Muscle layer of duodenum (tissue), 2 donors: ENCODE results near the gene ARHGAP22.

Experiments used
- H3K27ac ChIP-seq: one replicate; pipeline ENCODE4 v1.7.0; 2013; ENCODE audit warnings: mild to moderate bottlenecking, low read length
- H3K27me3 ChIP-seq: one replicate; pipeline ENCODE4 v1.7.0; 2013; ENCODE audit warnings: low read depth, mild to moderate bottlenecking, control low read depth, low read length
- H3K36me3 ChIP-seq, 2 donors: one replicate each; pipeline ENCODE4 v1.7.0; 2013; ENCODE audit warnings: low read length in 2 of 2, control low read depth in 1 of 2, mild to moderate bottlenecking in 1 of 2; ENCODE audit not compliant: insufficient read depth in 2 of 2, control insufficient read depth in 1 of 2
- H3K4me1 ChIP-seq, 2 donors: one replicate each; pipeline ENCODE4 v1.7.0; 2013; ENCODE audit warnings: low read length in 2 of 2, mild to moderate bottlenecking in 2 of 2, control low read depth in 1 of 2, moderate library complexity in 1 of 2; ENCODE audit not compliant: insufficient read depth in 2 of 2, control insufficient read depth in 1 of 2
- H3K4me3 ChIP-seq, 2 donors: one replicate each; pipeline ENCODE4 v1.7.0; 2013; ENCODE audit warnings: low read length in 2 of 2, low read depth in 1 of 2, mild to moderate bottlenecking in 1 of 2
- H3K9me3 ChIP-seq, 2 donors: one replicate each; pipeline ENCODE4 v1.7.0; 2013; ENCODE audit warnings: low read length in 2 of 2, control low read depth in 1 of 2, mild to moderate bottlenecking in 1 of 2; ENCODE audit not compliant: control insufficient read depth in 1 of 2
- donor health status: healthy.

The ARHGAP22 gene

GRCh38 chr10:48556713-48557112, 48.2 kb downstream of the ARHGAP22 start:
- Histone ChIP-seq H3K4me1 (peaks cover 0 to 7% of the 10 kb centered on the region in 2 donors), H3K9me3 (no peaks in the 10 kb centered on the region), H3K36me3 (no peaks in the 10 kb centered on the region), H3K27me3 (no peaks in the 10 kb centered on the region), H3K27ac (no peak overlapping the region), H3K4me3 (no peak overlapping the region)

- Histone ChIP-seq H3K27ac (no peak overlapping the region), H3K4me1 (peaks cover 0 to 7% of the 10 kb centered on the region in 2 donors), H3K36me3 (no peaks in the 10 kb centered on the region), H3K27me3 (no peaks in the 10 kb centered on the region), H3K9me3 (no peaks in the 10 kb centered on the region), H3K4me3 (no peak overlapping the region)
These were observed 48.8 kb downstream of the ARHGAP22 start for GRCh38 chr10:48556065-48556464.

GRCh38 chr10:48555310-48556042, 49.4 kb downstream of the ARHGAP22 start:
- H3K9me3 ChIP-seq, result no peaks in the 10 kb centered on the region
- H3K27me3 ChIP-seq, result no peaks in the 10 kb centered on the region
- no peak overlapping the region for H3K4me3 ChIP-seq
- no peaks in the 10 kb centered on the region for H3K36me3 ChIP-seq
- H3K27ac ChIP-seq, result no peak overlapping the region
- H3K4me1 ChIP-seq, result peaks cover 0 to 7% of the 10 kb centered on the region in 2 donors

- no peaks in the 10 kb centered on the region for H3K27me3 ChIP-seq
- H3K4me3 ChIP-seq, result no peak overlapping the region
- H3K4me1 ChIP-seq, result peaks cover 0 to 7% of the 10 kb centered on the region in 2 donors
- no peaks in the 10 kb centered on the region for H3K9me3 ChIP-seq
- no peaks in the 10 kb centered on the region for H3K36me3 ChIP-seq
- no peak overlapping the region for H3K27ac ChIP-seq
These were observed 50.2 kb downstream of the ARHGAP22 start for GRCh38 chr10:48554656-48555055.

- H3K4me1 ChIP-seq, result peaks cover 0 to 7% of the 10 kb centered on the region in 2 donors
- H3K27me3 ChIP-seq, result no peaks in the 10 kb centered on the region
- no peaks in the 10 kb centered on the region for H3K9me3 ChIP-seq
- H3K27ac ChIP-seq, result no peak overlapping the region
- H3K4me3 ChIP-seq, result no peak overlapping the region
- no peaks in the 10 kb centered on the region for H3K36me3 ChIP-seq
These were observed 50.6 kb downstream of the ARHGAP22 start for GRCh38 chr10:48554246-48554645.

- no peaks in the 10 kb centered on the region for H3K9me3 ChIP-seq
- no peaks in the 10 kb centered on the region for H3K27me3 ChIP-seq
- no peak overlapping the region for H3K4me3 ChIP-seq
- H3K36me3 ChIP-seq, result no peaks in the 10 kb centered on the region
- H3K4me1 ChIP-seq, result peaks cover 0 to 7% of the 10 kb centered on the region in 2 donors
- H3K27ac ChIP-seq, result no peak overlapping the region
These were observed 51.8 kb downstream of the ARHGAP22 start for GRCh38 chr10:48552946-48553564.

- H3K4me3 ChIP-seq, result no peak overlapping the region
- H3K9me3 ChIP-seq, result no peaks in the 10 kb centered on the region
- H3K4me1 ChIP-seq, result peaks cover 0 to 7% of the 10 kb centered on the region in 2 donors
- H3K27me3 ChIP-seq, result no peaks in the 10 kb centered on the region
- no peak overlapping the region for H3K27ac ChIP-seq
- H3K36me3 ChIP-seq, result no peaks in the 10 kb centered on the region
These were observed 52.8 kb downstream of the ARHGAP22 start for GRCh38 chr10:48551861-48552591.

GRCh38 chr10:48550977-48551376, 53.9 kb downstream of the ARHGAP22 start:
- H3K27me3 ChIP-seq, result no peaks in the 10 kb centered on the region
- H3K36me3 ChIP-seq, result no peaks in the 10 kb centered on the region
- no peak overlapping the region for H3K27ac ChIP-seq
- no peak overlapping the region for H3K4me3 ChIP-seq
- H3K9me3 ChIP-seq, result no peaks in the 10 kb centered on the region
- peaks cover 0 to 7% of the 10 kb centered on the region in 2 donors for H3K4me1 ChIP-seq

- Histone ChIP-seq H3K4me3 (no peak overlapping the region), H3K27ac (no peak overlapping the region), H3K4me1 (peaks cover 0 to 7% of the 10 kb centered on the region in 2 donors), H3K27me3 (no peaks in the 10 kb centered on the region), H3K36me3 (no peaks in the 10 kb centered on the region), H3K9me3 (no peaks in the 10 kb centered on the region)
These were observed 54.7 kb downstream of the ARHGAP22 start for GRCh38 chr10:48550071-48550691.

- Histone ChIP-seq H3K4me3 (no peak overlapping the region), H3K27me3 (no peaks in the 10 kb centered on the region), H3K36me3 (no peaks in the 10 kb centered on the region), H3K4me1 (peaks cover 0 to 4% of the 10 kb centered on the region in 2 donors), H3K27ac (no peak overlapping the region), H3K9me3 (no peaks in the 10 kb centered on the region)
These were observed 55.6 kb downstream of the ARHGAP22 start for GRCh38 chr10:48549236-48549635.

GRCh38 chr10:48548531-48549135, 56.2 kb downstream of the ARHGAP22 start:
- H3K36me3 ChIP-seq, result no peaks in the 10 kb centered on the region
- H3K4me3 ChIP-seq, result no peak overlapping the region
- H3K9me3 ChIP-seq, result no peaks in the 10 kb centered on the region
- H3K27ac ChIP-seq, result no peak overlapping the region
- H3K4me1 ChIP-seq, result no peaks in the 10 kb centered on the region
- H3K27me3 ChIP-seq, result no peaks in the 10 kb centered on the region
